ENCODE measurements around the gene SBK2. TPM values are rescaled to one million over a fixed set of nuclear protein-coding genes. Genes with fewer than 3 reads are reported as not detected.

SBK2 gene
- total and polyA plus RNA-seq, 2 experiments from 2014 or later = 1.1 to 2.0 TPM

DNA sequence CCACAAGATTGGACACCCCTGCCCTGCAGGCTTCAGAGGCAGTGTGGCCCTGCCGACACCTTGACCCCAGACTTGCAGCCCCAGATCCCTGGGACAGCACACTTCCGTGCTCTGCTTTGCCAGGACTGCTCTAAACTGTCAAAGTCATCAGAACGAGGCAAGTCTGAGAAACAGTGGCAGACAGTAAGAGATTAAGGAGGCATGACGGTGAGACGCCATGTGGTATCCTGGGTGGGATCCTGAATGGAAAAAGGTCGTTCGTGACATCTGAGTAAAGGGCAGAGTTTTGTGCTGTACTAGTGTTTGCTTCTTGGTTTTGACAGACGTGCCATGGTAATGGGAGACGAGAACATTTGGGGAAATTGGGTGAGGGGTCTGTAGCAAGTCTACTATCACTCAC, 29.9 kb upstream of the SBK2 start (continued):
- TF ChIP-seq ETS1 (IDR thresholded peaks at IDR 0.05) = no peak

DNA sequence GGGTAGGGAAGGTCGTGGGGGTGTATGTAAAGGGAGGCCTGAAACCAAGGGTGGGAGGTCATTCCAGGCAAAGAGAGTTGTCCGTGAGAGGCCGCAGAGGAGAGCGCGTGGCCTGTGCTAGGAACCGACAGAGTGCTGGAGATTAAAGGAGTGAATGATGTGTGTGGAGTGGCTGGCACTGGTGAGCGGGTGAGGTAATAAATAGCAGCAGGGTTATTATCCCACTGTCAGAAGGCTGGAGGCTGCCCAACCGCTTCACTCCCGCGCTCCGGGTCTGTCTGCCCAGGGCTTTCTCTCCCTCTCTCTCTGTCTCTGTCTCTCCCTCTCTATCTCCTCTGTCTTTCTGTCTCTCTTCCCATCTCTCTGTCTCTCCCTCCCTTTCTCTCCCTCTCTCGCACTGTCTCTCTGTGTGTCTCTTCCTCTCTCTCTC, 26.3 kb upstream of the SBK2 start:
- peaks cover 4% of the 10 kb centered on the region; the same call in 1 of the 2 replicates for H3K9me2 ChIP-seq (ENCODE audit: insufficient read depth)
- H3K4me3 Mint-ChIP-seq = no peak overlapping the region
- H3K79me2 ChIP-seq (replicated peaks; ENCODE audit: insufficient read depth) = no peaks in the 10 kb centered on the region
- H4K20me1 ChIP-seq (replicated peaks; ENCODE audit: insufficient read depth) = no peaks in the 10 kb centered on the region
- ATAC-seq = peak; percentile 28; the same call in 1 of the 3 replicates
- TF ChIP-seq, protein P1, sequence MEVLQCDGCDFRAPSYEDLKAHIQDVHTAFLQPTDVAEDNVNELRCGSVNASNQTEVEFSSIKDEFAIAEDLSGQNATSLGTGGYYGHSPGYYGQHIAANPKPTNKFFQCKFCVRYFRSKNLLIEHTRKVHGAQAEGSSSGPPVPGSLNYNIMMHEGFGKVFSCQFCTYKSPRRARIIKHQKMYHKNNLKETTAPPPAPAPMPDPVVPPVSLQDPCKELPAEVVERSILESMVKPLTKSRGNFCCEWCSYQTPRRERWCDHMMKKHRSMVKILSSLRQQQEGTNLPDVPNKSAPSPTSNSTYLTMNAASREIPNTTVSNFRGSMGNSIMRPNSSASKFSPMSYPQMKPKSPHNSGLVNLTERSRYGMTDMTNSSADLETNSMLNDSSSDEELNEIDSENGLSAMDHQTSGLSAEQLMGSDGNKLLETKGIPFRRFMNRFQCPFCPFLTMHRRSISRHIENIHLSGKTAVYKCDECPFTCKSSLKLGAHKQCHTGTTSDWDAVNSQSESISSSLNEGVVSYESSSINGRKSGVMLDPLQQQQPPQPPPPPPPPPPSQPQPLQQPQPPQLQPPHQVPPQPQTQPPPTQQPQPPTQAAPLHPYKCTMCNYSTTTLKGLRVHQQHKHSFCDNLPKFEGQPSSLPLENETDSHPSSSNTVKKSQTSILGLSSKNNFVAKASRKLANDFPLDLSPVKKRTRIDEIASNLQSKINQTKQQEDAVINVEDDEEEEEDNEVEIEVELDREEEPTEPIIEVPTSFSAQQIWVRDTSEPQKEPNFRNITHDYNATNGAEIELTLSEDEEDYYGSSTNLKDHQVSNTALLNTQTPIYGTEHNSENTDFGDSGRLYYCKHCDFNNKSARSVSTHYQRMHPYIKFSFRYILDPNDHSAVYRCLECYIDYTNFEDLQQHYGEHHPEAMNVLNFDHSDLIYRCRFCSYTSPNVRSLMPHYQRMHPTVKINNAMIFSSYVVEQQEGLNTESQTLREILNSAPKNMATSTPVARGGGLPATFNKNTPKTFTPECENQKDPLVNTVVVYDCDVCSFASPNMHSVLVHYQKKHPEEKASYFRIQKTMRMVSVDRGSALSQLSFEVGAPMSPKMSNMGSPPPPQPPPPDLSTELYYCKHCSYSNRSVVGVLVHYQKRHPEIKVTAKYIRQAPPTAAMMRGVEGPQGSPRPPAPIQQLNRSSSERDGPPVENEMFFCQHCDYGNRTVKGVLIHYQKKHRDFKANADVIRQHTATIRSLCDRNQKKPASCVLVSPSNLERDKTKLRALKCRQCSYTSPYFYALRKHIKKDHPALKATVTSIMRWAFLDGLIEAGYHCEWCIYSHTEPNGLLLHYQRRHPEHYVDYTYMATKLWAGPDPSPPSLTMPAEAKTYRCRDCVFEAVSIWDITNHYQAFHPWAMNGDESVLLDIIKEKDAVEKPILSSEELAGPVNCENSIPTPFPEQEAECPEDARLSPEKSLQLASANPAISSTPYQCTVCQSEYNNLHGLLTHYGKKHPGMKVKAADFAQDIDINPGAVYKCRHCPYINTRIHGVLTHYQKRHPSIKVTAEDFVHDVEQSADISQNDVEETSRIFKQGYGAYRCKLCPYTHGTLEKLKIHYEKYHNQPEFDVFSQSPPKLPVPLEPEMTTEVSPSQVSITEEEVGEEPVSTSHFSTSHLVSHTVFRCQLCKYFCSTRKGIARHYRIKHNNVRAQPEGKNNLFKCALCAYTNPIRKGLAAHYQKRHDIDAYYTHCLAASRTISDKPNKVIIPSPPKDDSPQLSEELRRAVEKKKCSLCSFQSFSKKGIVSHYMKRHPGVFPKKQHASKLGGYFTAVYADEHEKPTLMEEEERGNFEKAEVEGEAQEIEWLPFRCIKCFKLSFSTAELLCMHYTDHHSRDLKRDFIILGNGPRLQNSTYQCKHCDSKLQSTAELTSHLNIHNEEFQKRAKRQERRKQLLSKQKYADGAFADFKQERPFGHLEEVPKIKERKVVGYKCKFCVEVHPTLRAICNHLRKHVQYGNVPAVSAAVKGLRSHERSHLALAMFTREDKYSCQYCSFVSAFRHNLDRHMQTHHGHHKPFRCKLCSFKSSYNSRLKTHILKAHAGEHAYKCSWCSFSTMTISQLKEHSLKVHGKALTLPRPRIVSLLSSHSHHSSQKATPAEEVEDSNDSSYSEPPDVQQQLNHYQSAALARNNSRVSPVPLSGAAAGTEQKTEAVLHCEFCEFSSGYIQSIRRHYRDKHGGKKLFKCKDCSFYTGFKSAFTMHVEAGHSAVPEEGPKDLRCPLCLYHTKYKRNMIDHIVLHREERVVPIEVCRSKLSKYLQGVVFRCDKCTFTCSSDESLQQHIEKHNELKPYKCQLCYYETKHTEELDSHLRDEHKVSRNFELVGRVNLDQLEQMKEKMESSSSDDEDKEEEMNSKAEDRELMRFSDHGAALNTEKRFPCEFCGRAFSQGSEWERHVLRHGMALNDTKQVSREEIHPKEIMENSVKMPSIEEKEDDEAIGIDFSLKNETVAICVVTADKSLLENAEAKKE (CRISPR knock-in tag; IDR thresholded peaks at IDR 0.05) = no peak
- TF ChIP-seq CTCF (conservative IDR thresholded peaks at IDR 0.05; ENCODE audit: low read depth in 2 of 2) = no peak
- no peak for TF ChIP-seq POLR2AphosphoS5 (IDR thresholded peaks at IDR 0.05; ENCODE audit: low read depth)
- no peak for TF ChIP-seq ZNF331 (CRISPR knock-in tag; IDR thresholded peaks at IDR 0.05; ENCODE audit: low read depth)
- TF ChIP-seq NANOG (IDR thresholded peaks at IDR 0.05; ENCODE audit: borderline replicate concordance) = no peak
- no peak for TF ChIP-seq ETS1 (IDR thresholded peaks at IDR 0.05)
- TF ChIP-seq, protein P2, sequence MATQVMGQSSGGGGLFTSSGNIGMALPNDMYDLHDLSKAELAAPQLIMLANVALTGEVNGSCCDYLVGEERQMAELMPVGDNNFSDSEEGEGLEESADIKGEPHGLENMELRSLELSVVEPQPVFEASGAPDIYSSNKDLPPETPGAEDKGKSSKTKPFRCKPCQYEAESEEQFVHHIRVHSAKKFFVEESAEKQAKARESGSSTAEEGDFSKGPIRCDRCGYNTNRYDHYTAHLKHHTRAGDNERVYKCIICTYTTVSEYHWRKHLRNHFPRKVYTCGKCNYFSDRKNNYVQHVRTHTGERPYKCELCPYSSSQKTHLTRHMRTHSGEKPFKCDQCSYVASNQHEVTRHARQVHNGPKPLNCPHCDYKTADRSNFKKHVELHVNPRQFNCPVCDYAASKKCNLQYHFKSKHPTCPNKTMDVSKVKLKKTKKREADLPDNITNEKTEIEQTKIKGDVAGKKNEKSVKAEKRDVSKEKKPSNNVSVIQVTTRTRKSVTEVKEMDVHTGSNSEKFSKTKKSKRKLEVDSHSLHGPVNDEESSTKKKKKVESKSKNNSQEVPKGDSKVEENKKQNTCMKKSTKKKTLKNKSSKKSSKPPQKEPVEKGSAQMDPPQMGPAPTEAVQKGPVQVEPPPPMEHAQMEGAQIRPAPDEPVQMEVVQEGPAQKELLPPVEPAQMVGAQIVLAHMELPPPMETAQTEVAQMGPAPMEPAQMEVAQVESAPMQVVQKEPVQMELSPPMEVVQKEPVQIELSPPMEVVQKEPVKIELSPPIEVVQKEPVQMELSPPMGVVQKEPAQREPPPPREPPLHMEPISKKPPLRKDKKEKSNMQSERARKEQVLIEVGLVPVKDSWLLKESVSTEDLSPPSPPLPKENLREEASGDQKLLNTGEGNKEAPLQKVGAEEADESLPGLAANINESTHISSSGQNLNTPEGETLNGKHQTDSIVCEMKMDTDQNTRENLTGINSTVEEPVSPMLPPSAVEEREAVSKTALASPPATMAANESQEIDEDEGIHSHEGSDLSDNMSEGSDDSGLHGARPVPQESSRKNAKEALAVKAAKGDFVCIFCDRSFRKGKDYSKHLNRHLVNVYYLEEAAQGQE (IDR thresholded peaks at IDR 0.05; ENCODE audit: unreplicated experiment) = no peak
- TF ChIP-seq STAT1 (IDR thresholded peaks at IDR 0.05; ENCODE audit: unreplicated experiment) = no peak
- TF ChIP-seq ZNF114 (CRISPR knock-in tag; IDR thresholded peaks at IDR 0.05) = no peak
- no peak for TF ChIP-seq CREB1 (CRISPR knock-in tag; IDR thresholded peaks at IDR 0.05; ENCODE audit: low read depth)
- TF ChIP-seq JUNB (IDR thresholded peaks at IDR 0.05; ENCODE audit: unreplicated experiment) = no peak
- no peaks in the 10 kb centered on the region for H3F3A ChIP-seq (replicated peaks; ENCODE audit: low read depth)
- no peaks in the 10 kb centered on the region for H3K36me3 Mint-ChIP-seq (ENCODE audit: low read depth)
- H3K4me1 Mint-ChIP-seq = no peaks in the 10 kb centered on the region
- no peak overlapping the region for H2AFZ ChIP-seq
- no peak overlapping the region for H3K27ac ChIP-seq (ENCODE audit: low read depth)
- H3K27me3 ChIP-seq (ENCODE audit: insufficient read depth) = no peaks in the 10 kb centered on the region
- no peaks in the 10 kb centered on the region for H3K9me3 Mint-ChIP-seq
- H3K4me3 ChIP-seq = no peak overlapping the region
- no peak overlapping the region for H3K27ac Mint-ChIP-seq
- peaks cover 4% of the 10 kb centered on the region for H3K27me3 Mint-ChIP-seq (ENCODE audit: insufficient read depth, low read depth, poor library complexity)
- H3K4me2 ChIP-seq = no peak overlapping the region
- H3K36me3 ChIP-seq (ENCODE audit: insufficient read depth) = no peaks in the 10 kb centered on the region
- no peaks in the 10 kb centered on the region for H3K4me1 ChIP-seq (ENCODE audit: insufficient read depth)
- DNase-seq (ENCODE audit: low spot score) = no peak
